Astrocyte (in vitro differentiated cells and primary cell): ENCODE results near the gene TAS2R16.

Experiments used
- CTCF ChIP-seq: IDR thresholded peaks from 2 replicates; pipeline ENCODE4 v1.5.1; 2011; ENCODE audit warnings: low read depth, mild to moderate bottlenecking, inconsistent platforms, low read length, moderate library complexity; ENCODE audit not compliant: insufficient read depth
- EZH2 ChIP-seq: IDR thresholded peaks from 2 replicates; pipeline ENCODE4 v1.6.1; 2012; ENCODE audit warnings: mild to moderate bottlenecking, low read length, inconsistent platforms; ENCODE audit not compliant: insufficient read depth

GRCh38 chr7:122983261-122983660 lies 12.2 kb downstream of the TAS2R16 start:
- no peak for TF ChIP-seq CTCF
- TF ChIP-seq EZH2: no peak
